Keratinocyte (primary cell): Measurements from ENCODE around the gene MGAM2. TPM values are rescaled to one million over a fixed set of nuclear protein-coding genes. Genes with fewer than 3 reads are reported as not detected.

Experiments
- DNase-seq: peaks from one replicate; pipeline ENCODE4 v3.0.0-alpha.2; 2011; ENCODE audit warnings: low read depth, missing footprints, low spot score
- FAIRE-seq: peaks from 2 replicates; lab custom pipeline; 2011; peaks lifted over from hg19 to GRCh38; lab: Jason Lieb, UNC
- H2AFZ ChIP-seq: 2 replicates; pipeline ENCODE4 v1.6.0; 2012; ENCODE audit warnings: low read length, control low read depth, inconsistent platforms; ENCODE audit not compliant: control insufficient read depth
- H3K27ac ChIP-seq: 2 replicates; pipeline ENCODE4 v1.5.1; 2011; ENCODE audit warnings: low read length; ENCODE audit not compliant: control insufficient read depth, insufficient read depth
- H3K27me3 ChIP-seq: 3 replicates; pipeline ENCODE4 v1.6.0; 2011; ENCODE audit warnings: low read length; ENCODE audit not compliant: control insufficient read depth, insufficient read depth; ENCODE audit errors: extremely low read depth
- H3K36me3 ChIP-seq, 2 experiments: 2 replicates in 1 of 2; 3 replicates in 1 of 2; pipeline ENCODE4 v1.5.1; 2011; ENCODE audit warnings: low read length in 2 of 2, mild to moderate bottlenecking in 1 of 2; ENCODE audit not compliant: control insufficient read depth in 2 of 2, insufficient read depth in 2 of 2; ENCODE audit errors: extremely low read depth in 1 of 2
- H3K4me1 ChIP-seq: 3 replicates; pipeline ENCODE4 v1.5.1; 2011; ENCODE audit warnings: low read length; ENCODE audit not compliant: control insufficient read depth, insufficient read depth; ENCODE audit errors: extremely low read depth
- H3K4me2 ChIP-seq: 3 replicates; pipeline ENCODE4 v1.6.0; 2011; ENCODE audit warnings: low read depth, low read length; ENCODE audit not compliant: control insufficient read depth, insufficient read depth; ENCODE audit errors: extremely low read depth
- H3K4me3 ChIP-seq, 3 experiments: fragments of 200-600 bp in 1 of 3; sonication (generic) in 1 of 3; 2 replicates in 2 of 3; 3 replicates in 1 of 3; pipeline ENCODE4 v1.5.1; 2011 to 2016; ENCODE audit warnings: low read length in 3 of 3, mild to moderate bottlenecking in 3 of 3, control low read depth in 2 of 3, inconsistent platforms in 1 of 3, low read depth in 1 of 3, mixed read lengths in 1 of 3, mixed run types in 1 of 3, moderate library complexity in 1 of 3; ENCODE audit not compliant: control insufficient read depth in 2 of 3, insufficient read depth in 2 of 3; ENCODE audit errors: extremely low read depth in 1 of 3
- H3K79me2 ChIP-seq: 2 replicates; pipeline ENCODE4 v1.6.0; 2012; ENCODE audit warnings: low read length; ENCODE audit not compliant: control insufficient read depth, insufficient read depth
- H3K9ac ChIP-seq: 3 replicates; pipeline ENCODE4 v1.6.0; 2011; ENCODE audit warnings: low read length; ENCODE audit not compliant: control insufficient read depth, insufficient read depth; ENCODE audit errors: extremely low read depth
- H3K9me1 ChIP-seq: 3 replicates; pipeline ENCODE4 v1.6.0; 2011; ENCODE audit warnings: low read length; ENCODE audit not compliant: control insufficient read depth, insufficient read depth; ENCODE audit errors: extremely low read depth
- H3K9me3 ChIP-seq: 2 replicates; pipeline ENCODE4 v1.5.1; 2012; ENCODE audit warnings: low read depth, low read length; ENCODE audit not compliant: control insufficient read depth
- H4K20me1 ChIP-seq: 3 replicates; pipeline ENCODE4 v1.6.0; 2011; ENCODE audit warnings: low read length; ENCODE audit not compliant: control insufficient read depth, insufficient read depth; ENCODE audit errors: extremely low read depth
- EZH2 ChIP-seq: IDR thresholded peaks from one replicate; pipeline ENCODE4 v1.6.1; 2012; ENCODE audit warnings: inconsistent platforms, mild to moderate bottlenecking, low read length, moderate library complexity
- dilution Hi-C: fragments of 300-500 bp; cut with MboI; formaldehyde crosslinking; loops from one replicate; pipeline ENCODE4 v1.7.0; 2020; ENCODE audit warnings: low sequenced_read_pairs; ENCODE audit not compliant: extremely low pct_ligation_motif_present
- polyA plus RNA-seq, 5 experiments: library from polyadenylated mRNA; depleted of rRNA in 3 of 5; stranded (reverse) in 3 of 5; stranded (forward) in 1 of 5; unstranded in 1 of 5; fragments of >200 nt; gene quantifications; 1 replicate in 1 of 5; 2 replicates in 3 of 5; 3 replicates in 1 of 5; pipeline versions ENCODE4 v1.2.1 to v1.2.3, GENCODE V29; 2011 to 2012; ENCODE audit warnings: missing spikeins in 2 of 5, low read depth in 1 of 5, low replicate concordance in 1 of 5
- TF ChIP-seq, protein P1 (sequence below), 3 experiments: IDR thresholded peaks in 1 of 3; conservative IDR thresholded peaks in 1 of 3; optimal IDR thresholded peaks in 1 of 3; 2 replicates in 2 of 3; 3 replicates in 1 of 3; pipeline versions ENCODE3 to v1.5.1; 2011; ENCODE audit warnings: low read length in 3 of 3, mild to moderate bottlenecking in 3 of 3, moderate library complexity in 2 of 3, control low read depth in 1 of 3, inconsistent platforms in 1 of 3; ENCODE audit not compliant: insufficient read depth in 2 of 3; ENCODE audit errors: extremely low read depth in 1 of 3

MGAM2 gene
- polyA plus RNA-seq, 1 donor (not counting 4 experiments of a cell fraction or from before 2014, with no cell fraction given), result 0.04 TPM

DNA sequence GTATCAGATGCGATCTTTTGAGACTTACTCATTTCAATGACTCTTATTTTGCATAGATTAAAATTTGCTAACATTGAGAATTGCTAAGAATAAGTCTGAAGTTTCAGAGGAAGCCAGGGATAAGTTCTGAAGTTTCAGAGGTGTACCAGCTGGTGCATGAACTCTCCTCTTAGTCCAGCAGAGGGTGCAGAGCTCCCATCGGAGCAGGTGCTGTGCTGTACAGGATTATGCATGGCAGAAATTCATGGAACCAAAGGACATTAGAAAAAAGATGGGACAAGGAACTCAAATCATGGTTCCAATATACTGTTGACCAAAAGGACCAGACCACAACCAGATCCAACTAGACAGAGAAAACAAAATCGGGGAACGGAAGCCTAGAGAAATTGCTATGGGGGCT, 41.9 kb downstream of the MGAM2 start:
- no peaks in the 10 kb centered on the region for H3K36me3 ChIP-seq
- no peak for TF ChIP-seq EZH2
- TF ChIP-seq, protein P1, sequence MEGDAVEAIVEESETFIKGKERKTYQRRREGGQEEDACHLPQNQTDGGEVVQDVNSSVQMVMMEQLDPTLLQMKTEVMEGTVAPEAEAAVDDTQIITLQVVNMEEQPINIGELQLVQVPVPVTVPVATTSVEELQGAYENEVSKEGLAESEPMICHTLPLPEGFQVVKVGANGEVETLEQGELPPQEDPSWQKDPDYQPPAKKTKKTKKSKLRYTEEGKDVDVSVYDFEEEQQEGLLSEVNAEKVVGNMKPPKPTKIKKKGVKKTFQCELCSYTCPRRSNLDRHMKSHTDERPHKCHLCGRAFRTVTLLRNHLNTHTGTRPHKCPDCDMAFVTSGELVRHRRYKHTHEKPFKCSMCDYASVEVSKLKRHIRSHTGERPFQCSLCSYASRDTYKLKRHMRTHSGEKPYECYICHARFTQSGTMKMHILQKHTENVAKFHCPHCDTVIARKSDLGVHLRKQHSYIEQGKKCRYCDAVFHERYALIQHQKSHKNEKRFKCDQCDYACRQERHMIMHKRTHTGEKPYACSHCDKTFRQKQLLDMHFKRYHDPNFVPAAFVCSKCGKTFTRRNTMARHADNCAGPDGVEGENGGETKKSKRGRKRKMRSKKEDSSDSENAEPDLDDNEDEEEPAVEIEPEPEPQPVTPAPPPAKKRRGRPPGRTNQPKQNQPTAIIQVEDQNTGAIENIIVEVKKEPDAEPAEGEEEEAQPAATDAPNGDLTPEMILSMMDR (optimal IDR thresholded peaks at IDR 0.05 in 1 of 3, IDR thresholded peaks at IDR 0.05 in 1 of 3, conservative IDR thresholded peaks at IDR 0.05 in 1 of 3; ENCODE audit: extremely low read depth in 1 of 3, insufficient read depth in 2 of 3, low read length in 3 of 3), result peak; percentile 38 to 68 (median 67)
- H3K9ac ChIP-seq, result no peak overlapping the region
- H3K27ac ChIP-seq, result no peak overlapping the region
- H3K4me1 ChIP-seq, result no peaks in the 10 kb centered on the region
- dilution Hi-C loops, result no loop called here
- H4K20me1 ChIP-seq, result no peaks in the 10 kb centered on the region
- H3K9me3 ChIP-seq, result no peaks in the 10 kb centered on the region
- no peak overlapping the region for H2AFZ ChIP-seq
- no peaks in the 10 kb centered on the region for H3K79me2 ChIP-seq
- H3K4me3 ChIP-seq, result no peak overlapping the region
- H3K27me3 ChIP-seq, result no peaks in the 10 kb centered on the region
- no peaks in the 10 kb centered on the region for H3K9me1 ChIP-seq
- no peak overlapping the region for H3K4me2 ChIP-seq
- DNase-seq (no peak), FAIRE-seq (no peak)

GRCh38 chr7:142158736-142159496, 47.4 kb downstream of the MGAM2 start:
- no peaks in the 10 kb centered on the region for H3K9me3 ChIP-seq
- dilution Hi-C loops, result no loop called here
- TF ChIP-seq EZH2, result no peak
- TF ChIP-seq, protein P1 (optimal IDR thresholded peaks at IDR 0.05 in 1 of 3, IDR thresholded peaks at IDR 0.05 in 1 of 3, conservative IDR thresholded peaks at IDR 0.05 in 1 of 3; ENCODE audit: extremely low read depth in 1 of 3, insufficient read depth in 2 of 3, low read length in 3 of 3), result no peak
- no peaks in the 10 kb centered on the region for H3K79me2 ChIP-seq
- no peaks in the 10 kb centered on the region for H3K4me1 ChIP-seq
- H3K36me3 ChIP-seq, result no peaks in the 10 kb centered on the region
- H3K9ac ChIP-seq, result no peak overlapping the region
- H3K9me1 ChIP-seq, result no peaks in the 10 kb centered on the region
- no peak overlapping the region for H3K4me3 ChIP-seq
- no peak overlapping the region for H3K27ac ChIP-seq
- no peaks in the 10 kb centered on the region for H4K20me1 ChIP-seq
- FAIRE-seq, result no peak
- H2AFZ ChIP-seq, result no peak overlapping the region
- H3K4me2 ChIP-seq, result no peak overlapping the region
- DNase-seq, result no peak
- H3K27me3 ChIP-seq, result no peaks in the 10 kb centered on the region
